Kidney (tissue), 14 donors: Measurements from ENCODE around the gene APOE. TPM values are rescaled to one million over a fixed set of nuclear protein-coding genes. Genes with fewer than 3 reads are reported as not detected.

Experiments
- DNase-seq, 5 donors: peaks; one replicate each; pipeline ENCODE4 v3.0.0-alpha.2; 2013 to 2020
- FAIRE-seq: peaks from 2 replicates; lab custom pipeline; 2012; peaks lifted over from hg19 to GRCh38; lab: Jason Lieb, UNC
- H3K27ac ChIP-seq, 2 donors: one replicate each; pipeline ENCODE4 v1.7.0; 2013; ENCODE audit warnings: low read depth in 2 of 2, low read length in 2 of 2, inconsistent platforms in 1 of 2
- H3K27me3 ChIP-seq: one replicate; pipeline ENCODE4 v1.7.1; 2013; ENCODE audit warnings: low read length, inconsistent platforms; ENCODE audit not compliant: control insufficient read depth, insufficient read depth
- H3K36me3 ChIP-seq, 3 donors: one replicate each; pipeline versions ENCODE4 v1.7.0 to v1.7.1; 2013; ENCODE audit warnings: low read length in 3 of 3, control low read depth in 1 of 3, inconsistent platforms in 1 of 3; ENCODE audit not compliant: insufficient read depth in 3 of 3, control insufficient read depth in 2 of 3
- H3K4me1 ChIP-seq, 3 donors: one replicate each; pipeline versions ENCODE4 v1.7.0 to v1.7.1; 2013; ENCODE audit warnings: low read length in 3 of 3, inconsistent platforms in 1 of 3, low read depth in 1 of 3; ENCODE audit not compliant: control insufficient read depth in 2 of 3, insufficient read depth in 2 of 3
- H3K4me3 ChIP-seq, 3 donors: one replicate each; pipeline versions ENCODE4 v1.7.0 to v1.8.1; 2013; ENCODE audit warnings: low read length in 3 of 3, control low read depth in 1 of 3, inconsistent platforms in 1 of 3
- H3K9ac ChIP-seq, 3 donors: one replicate each; pipeline versions ENCODE4 v1.7.0 to v1.7.1; 2013; ENCODE audit warnings: low read length in 3 of 3, control low read depth in 1 of 3, inconsistent platforms in 1 of 3
- H3K9me3 ChIP-seq, 3 donors: one replicate each; pipeline versions ENCODE4 v1.7.0 to v1.7.1; 2013; ENCODE audit warnings: low read length in 3 of 3, control low read depth in 1 of 3, inconsistent platforms in 1 of 3; ENCODE audit not compliant: control insufficient read depth in 2 of 3, insufficient read depth in 1 of 3
- intact Hi-C: fragments of 100-400 bp; cut with DNase I; formaldehyde crosslinking; loops from one replicate; pipeline ENCODE4 v1.11.1; 2022
- polyA plus RNA-seq: library from polyadenylated mRNA; stranded (reverse); fragments of 350-450 nt; fragmentation: Illumina TruSeq; extraction: RNeasy Lipid Tissue Mini Kit (QIAGEN cat#74804); gene quantifications from one replicate; pipeline ENCODE4 v1.2.3, GENCODE V29; 2014; ENCODE audit warnings: low read depth, low replicate concordance; ENCODE audit not compliant: insufficient read depth
- total RNA-seq: library from RNA; stranded (reverse); fragmentation: NEBNext Ultra II Directional; extraction: Animal tissue kit (Norgen Biotek cat#: 25700); gene quantifications from one replicate; pipeline ENCODE4 v1.2.1, GENCODE V29; 2021
- TF ChIP-seq, protein P1 (sequence below): IDR thresholded peaks from 3 replicates; pipeline ENCODE4 v1.5.1; 2012; ENCODE audit warnings: mild to moderate bottlenecking, moderate library complexity, borderline replicate concordance; ENCODE audit not compliant: insufficient read depth; ENCODE audit errors: extremely low read depth
- donor health status: control.
- donor health status: control.
- donor health status: control.
- donor health status: control.
- donor health status: control.
- donor health status: DM: yes; HTN: yes; CAD: no.
- donor health status: Normal renal cell carcinoma (clear cell type).

The APOE gene
- total and polyA plus RNA-seq, 2 donors from 2014 or later, result 122 to 2,837 TPM

DNA sequence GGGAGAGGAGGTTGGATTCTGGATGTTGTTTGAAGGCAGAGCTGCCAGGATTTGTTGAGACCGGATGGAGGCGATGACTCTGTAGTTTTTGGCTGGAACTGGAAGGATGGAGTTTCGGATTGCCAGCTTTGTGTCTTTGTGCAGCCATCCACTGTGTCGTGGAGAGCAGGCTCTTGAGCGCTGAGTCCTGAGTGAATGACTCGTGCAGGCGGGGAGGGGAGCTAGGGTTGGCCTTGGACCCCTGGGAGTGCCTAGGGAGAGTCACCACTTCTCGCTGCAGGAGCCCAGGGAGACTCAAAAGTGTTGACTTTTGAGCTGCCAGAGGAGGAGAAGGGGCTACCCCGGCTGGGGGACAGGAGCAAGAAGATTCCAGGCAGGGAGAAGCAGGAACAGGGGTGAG, 10.7 kb upstream of the APOE start:
- DNase-seq (no peak), FAIRE-seq (no peak)
- TF ChIP-seq, protein P1, sequence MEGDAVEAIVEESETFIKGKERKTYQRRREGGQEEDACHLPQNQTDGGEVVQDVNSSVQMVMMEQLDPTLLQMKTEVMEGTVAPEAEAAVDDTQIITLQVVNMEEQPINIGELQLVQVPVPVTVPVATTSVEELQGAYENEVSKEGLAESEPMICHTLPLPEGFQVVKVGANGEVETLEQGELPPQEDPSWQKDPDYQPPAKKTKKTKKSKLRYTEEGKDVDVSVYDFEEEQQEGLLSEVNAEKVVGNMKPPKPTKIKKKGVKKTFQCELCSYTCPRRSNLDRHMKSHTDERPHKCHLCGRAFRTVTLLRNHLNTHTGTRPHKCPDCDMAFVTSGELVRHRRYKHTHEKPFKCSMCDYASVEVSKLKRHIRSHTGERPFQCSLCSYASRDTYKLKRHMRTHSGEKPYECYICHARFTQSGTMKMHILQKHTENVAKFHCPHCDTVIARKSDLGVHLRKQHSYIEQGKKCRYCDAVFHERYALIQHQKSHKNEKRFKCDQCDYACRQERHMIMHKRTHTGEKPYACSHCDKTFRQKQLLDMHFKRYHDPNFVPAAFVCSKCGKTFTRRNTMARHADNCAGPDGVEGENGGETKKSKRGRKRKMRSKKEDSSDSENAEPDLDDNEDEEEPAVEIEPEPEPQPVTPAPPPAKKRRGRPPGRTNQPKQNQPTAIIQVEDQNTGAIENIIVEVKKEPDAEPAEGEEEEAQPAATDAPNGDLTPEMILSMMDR, result no peak
- intact Hi-C loops, result no loop called here
- Histone ChIP-seq H3K9ac (no peak overlapping the region), H3K4me3 (no peak overlapping the region), H3K9me3 (no peaks in the 10 kb centered on the region), H3K27me3 (no peaks in the 10 kb centered on the region), H3K27ac (no peak overlapping the region), H3K36me3 (peaks cover 0 to 12% (median 8%) of the 10 kb centered on the region in 3 donors), H3K4me1 (peaks cover 0 to 15% (median 12%) of the 10 kb centered on the region in 3 donors)

- DNase-seq (no peak), FAIRE-seq (no peak)
- Histone ChIP-seq H3K9me3 (no peaks in the 10 kb centered on the region), H3K36me3 (peaks cover 0 to 16% (median 11%) of the 10 kb centered on the region in 3 donors), H3K27me3 (no peaks in the 10 kb centered on the region), H3K27ac (no peak overlapping the region), H3K9ac (no peak overlapping the region), H3K4me1 (peaks cover 0 to 4% (median 0%) of the 10 kb centered on the region in 3 donors), H3K4me3 (no peak overlapping the region)
- TF ChIP-seq, protein P1, result no peak
- intact Hi-C loops, result no loop called here
These were observed 7.8 kb upstream of the APOE start for GRCh38 chr19:44897835-44898234.

GRCh38 chr19:44900328-44901244, 5.0 kb upstream of the APOE start:
- FAIRE-seq (no peak), DNase-seq (no peak)
- H3K9ac ChIP-seq, result no peak overlapping the region
- H3K27ac ChIP-seq, result no peak overlapping the region
- H3K4me1 ChIP-seq, result peaks cover 0 to 4% (median 0%) of the 10 kb centered on the region in 3 donors
- intact Hi-C loops, result no loop called here
- no peaks in the 10 kb centered on the region for H3K27me3 ChIP-seq
- no peak overlapping the region for H3K4me3 ChIP-seq
- peaks cover 0 to 10% (median 7%) of the 10 kb centered on the region in 3 donors for H3K36me3 ChIP-seq
- TF ChIP-seq, protein P1, result no peak
- no peaks in the 10 kb centered on the region for H3K9me3 ChIP-seq
